HG02588 (cell line): ENCODE results near the gene PPP1R12A.
"Not testable (repeated sequence)": the region's sequence is repeated elsewhere in the genome, so short reads cannot be mapped to it uniquely, and the experiment has no call there.

Source experiments
- ATAC-seq: cut with Tn5 transposase; IDR thresholded peaks from one replicate; pipeline ENCODE4 v1.9.1; 2021; ENCODE audit warnings: mild to moderate bottlenecking, moderate library complexity; ENCODE audit not compliant: unreplicated experiment

Gene PPP1R12A

DNA sequence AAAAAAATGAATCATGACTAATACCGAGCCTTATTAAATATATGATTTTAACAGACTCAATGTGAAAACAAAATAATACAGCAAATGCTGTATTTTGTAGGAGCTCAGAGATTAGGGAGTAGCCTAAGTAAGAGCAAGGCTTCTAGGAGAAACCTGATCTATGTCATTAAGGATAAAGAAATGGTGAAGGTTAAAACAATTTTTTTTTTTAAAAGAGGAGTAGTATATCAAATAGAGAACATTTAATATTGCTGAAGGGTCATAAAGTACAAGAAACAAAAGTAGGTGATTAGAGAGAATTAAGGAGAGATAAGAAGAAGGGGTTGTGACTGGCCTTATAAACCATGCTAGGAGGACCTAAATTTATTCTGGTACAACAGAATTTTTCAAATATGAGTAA, 39.1 kb downstream of the PPP1R12A start:
- ATAC-seq, result no peak

DNA sequence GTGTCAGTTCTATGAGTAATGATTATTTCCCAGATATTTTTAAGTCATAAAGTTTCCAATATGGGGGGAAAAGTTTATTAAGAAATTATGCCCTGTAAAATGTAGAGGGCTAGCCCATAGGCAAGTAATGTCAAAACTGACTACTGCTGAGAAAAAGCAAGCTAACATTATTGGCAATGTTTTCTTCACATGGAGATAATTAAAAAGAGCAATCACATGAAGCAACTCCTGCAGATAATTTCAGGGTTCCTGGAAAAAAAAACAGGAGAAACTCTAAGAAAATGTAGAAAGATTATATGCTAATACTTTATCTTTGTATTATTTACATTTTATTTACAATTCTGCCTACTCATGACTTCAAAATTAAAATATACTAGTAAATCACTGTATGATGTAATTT, 39.8 kb downstream of the PPP1R12A start:
- no peak for ATAC-seq

DNA sequence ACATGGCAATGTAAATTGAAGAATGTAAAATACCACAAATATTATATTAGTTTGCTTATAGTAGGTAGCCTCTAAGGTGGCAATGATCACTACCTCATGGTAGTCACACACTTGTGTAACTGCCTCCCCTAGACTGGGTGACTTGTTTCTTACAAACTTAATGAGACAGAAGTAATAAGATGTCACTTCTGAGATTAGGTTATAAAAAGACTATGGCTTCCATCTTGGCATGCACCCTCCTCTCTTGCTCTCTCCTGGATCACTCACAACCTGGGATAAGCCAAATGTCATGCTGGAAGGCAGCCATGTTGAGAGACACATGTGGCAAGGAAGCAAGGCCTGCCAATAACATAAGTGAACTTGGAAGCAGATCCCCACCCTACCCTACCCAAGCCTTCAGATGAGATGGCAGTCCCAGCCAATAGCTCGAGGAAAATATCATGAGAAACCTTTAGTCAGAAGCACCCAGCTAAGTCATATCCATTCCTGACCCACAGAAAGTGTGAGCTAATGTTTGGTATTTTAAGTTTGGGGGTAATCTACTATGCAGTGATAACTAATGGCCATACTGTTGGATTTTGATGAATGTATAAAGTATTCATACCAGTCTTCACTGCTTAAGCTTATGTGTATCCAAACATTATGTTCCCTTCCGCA, 43.3 kb downstream of the PPP1R12A start:
- no peak for ATAC-seq

DNA sequence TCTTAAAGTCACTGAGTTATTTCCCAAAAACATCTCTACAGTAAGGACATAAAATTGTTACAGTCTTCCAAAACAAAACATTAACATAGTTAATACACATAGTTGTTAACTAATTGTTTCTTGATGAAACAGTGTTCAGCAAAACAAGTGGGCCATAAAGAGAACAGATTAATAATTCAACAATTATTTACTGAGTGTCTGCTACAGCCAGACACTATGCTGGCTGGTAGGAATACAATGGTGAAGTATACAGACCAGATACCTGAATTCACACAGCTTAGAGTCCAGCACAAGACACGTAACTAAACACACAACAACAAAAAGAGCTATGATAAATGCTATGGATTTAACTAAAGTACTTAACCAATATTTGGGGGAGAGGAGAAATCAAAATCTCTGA, 47.0 kb downstream of the PPP1R12A start:
- ATAC-seq, result no peak

DNA sequence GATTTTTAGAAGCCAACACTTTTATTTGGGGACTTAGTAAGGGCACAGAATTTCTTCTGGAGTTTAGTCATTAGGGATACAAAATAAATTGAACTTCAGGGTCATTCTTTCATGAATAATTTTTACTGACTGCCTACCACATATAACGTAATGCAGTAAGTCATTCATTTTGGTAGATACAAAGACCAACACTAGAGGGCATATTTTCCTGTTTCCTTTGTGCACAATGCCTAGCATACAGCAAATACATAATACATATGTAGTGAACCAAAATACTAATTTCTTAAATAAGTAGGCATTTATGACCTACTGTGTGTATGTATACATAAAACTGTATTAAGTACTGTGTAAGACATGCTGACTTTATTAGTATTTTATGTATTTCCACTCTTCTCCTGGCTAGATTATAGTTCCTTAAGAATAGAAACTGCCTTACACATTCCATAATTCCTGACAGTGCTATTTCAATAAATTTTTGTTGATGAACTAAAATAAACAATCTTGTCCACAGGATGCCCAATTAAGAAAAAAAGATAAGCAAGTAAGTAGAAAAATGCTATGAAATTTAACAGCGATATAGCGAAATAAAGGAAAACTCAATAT, 47.9 kb downstream of the PPP1R12A start:
- no peak for ATAC-seq

DNA sequence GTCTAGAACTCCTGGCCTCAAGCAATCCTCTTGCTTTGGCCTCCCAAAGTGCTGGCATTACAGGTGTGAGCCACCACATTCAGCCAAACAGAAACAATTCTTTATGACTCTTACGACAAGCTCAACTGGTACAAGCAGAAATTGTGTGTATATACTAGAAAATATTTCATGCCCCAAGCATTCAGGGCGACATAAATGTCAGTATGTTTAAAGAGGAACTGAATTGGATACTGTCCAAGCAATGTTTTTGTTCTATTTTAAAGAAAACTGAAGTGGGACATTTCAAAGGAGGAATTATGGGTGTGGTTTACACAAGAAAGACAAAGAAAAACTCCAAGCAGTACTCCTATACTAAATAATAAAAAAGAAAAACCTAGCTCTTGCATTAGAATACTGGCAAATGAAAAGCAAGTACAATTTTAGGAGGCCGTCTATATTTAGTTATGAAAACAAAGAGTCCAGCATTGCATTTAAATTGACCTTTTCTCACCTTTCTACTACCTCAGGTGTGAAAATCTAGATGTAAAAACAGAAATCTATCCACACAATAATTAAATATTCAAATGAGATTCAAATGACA, 48.9 kb downstream of the PPP1R12A start:
- no peak for ATAC-seq

DNA sequence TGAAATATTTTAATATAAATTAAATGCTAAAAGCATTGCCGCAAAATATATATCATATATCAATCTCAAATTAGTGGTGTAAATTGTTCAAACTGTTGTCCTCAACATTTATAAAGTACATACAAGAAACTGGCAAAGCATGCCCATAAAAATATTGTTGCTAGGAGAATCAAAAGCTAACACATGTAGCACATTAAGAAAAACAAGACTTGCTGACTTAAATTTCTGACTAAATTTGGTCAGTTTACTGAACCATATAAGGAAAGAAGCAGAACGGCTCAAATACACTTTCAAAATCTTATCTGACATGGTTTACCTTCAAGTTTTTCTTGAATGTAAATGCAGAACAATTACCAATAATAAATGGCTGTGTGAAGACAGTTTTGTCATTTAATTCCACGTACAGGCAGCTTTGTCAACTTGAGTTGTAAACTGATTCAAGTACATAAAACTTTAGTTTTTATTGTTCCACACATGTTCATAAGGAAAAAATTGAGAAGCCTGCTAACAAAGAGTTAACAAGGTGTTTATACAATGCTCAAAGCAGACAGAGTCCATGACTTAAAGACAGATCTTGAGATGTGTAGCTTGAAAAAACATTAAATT, 50.4 kb downstream of the PPP1R12A start:
- ATAC-seq, result no peak

DNA sequence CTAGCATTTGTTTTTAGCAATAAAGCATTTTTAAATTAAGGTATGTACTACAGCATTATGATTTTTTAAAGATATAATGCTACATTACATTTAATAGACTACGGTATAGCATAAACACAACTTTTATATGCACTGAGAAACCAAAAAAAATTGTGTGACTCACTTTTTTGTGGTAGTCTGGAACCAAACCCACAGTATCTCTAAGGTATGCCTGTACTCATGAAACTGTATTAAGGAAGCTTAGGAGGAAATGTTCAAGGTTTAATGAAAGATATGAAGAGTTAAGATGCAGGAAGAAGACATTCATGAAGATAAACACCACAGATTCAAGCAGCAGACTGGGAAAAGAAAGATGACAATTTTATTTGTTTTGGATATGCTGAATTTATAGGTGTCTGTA, 51.7 kb downstream of the PPP1R12A start:
- ATAC-seq, result no peak

DNA sequence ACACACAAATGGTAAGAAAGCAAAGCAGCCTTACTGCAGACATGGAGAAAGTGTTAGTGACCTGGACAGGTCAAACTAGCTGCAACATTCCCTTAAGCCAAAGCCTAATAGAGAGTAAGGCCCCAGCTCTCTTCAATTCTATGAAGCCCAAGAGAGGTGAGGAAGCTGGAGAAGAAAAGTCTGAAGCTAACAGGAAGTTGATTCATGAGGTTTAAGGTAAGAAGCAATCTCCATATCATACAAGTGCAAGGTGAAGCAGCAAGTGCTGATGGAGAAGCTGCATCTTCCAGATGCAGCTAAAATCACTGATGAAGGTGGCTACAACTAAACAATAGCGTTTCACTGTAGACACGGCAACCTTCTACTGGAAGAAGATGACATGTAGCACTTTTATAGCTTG, 53.5 kb downstream of the PPP1R12A start:
- ATAC-seq, result no peak

DNA sequence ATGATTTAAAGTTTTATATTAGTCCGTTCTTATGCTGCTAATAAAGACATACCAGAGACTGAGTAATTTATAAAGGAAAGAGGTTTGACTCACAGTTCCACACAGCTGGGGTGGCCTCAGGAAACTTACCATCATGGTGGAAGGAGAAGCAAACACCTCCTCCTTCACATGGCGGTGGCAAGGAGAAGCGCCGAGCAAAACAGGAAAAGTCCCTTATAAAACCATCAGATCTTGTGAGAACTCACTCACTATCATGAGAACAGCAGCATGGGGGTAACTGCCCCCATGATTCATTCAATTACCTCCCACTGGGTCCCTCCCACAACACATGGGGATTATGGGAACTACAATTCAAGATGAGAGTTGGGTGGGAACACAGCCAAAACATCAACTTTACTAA, 56.4 kb downstream of the PPP1R12A start:
- not testable (repeated sequence) for ATAC-seq

DNA sequence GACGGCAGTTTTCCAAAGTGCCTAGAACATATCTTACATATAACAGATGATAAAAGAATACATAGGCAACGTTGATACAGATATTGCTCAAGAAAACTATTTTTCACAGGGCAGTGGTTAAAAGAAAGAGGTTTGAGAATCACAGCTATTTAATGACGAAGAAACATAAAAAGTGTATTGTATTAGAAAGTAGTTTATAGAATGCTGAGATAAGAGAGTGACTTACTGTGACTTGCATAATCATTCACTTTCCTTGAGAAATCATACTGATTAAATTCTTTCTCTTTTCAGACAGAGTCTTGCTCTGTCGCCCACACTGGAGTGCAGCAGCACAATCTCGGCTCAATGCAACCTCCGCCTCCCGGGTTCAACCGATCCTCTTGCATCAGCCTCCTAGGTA, 57.7 kb downstream of the PPP1R12A start:
- ATAC-seq, result no peak

DNA sequence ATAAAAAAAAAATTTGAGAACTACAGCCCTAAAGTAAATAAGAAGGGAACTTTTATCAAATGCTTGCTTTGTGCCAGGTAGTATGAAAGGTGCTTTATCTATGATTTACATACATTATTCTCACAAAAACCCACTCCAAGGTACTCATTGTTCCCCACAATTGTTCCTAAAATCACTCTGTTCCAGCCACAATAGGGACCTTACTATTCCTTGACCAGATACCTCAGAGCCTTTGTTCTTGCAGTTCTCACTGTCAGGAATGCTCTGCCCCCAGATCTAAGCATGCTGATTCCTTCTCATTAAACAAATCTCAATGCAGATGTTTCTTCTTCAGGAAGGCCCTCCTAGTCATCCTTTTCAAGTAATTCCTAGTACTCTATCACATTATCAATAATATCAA, 60.2 kb downstream of the PPP1R12A start:
- ATAC-seq, result no peak

DNA sequence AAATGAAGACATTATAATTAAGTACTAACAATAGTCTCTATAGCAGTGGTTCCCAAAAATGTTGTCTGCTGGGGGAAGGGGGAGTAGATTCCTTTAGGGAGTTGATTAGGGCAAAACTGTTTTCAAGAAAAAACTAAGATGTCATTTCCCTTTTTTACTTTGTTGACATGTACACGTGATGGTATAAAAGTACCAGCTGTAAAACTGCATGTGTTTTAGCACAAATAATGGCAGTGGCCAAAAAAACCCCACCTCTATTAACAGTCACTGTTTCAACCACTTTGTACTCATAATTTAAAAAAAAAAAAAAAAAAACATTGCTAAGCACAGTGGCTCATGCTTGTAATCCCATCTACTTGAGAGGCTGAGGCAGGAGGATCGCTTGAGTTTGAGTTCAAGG, 61.7 kb downstream of the PPP1R12A start:
- peak; percentile 63 for ATAC-seq

DNA sequence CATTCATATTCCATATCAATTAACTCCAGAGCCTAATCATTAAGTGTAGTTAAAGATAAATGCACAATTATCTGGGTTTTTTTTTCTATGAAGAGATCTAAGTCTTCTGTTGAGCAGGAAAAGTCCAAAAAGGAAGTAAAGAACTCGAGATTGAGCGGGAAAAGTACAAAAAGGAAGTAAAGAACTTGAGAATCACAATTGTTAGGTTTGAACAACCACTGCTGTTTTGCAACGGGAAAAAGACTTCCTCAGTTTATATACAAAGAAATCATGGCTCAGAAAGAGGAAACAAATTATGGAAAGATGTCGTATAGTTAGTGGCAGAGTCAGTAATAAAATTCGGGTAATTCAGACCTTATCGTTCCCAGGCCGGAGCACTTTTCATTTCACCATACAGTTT, 63.3 kb downstream of the PPP1R12A start:
- no peak for ATAC-seq

DNA sequence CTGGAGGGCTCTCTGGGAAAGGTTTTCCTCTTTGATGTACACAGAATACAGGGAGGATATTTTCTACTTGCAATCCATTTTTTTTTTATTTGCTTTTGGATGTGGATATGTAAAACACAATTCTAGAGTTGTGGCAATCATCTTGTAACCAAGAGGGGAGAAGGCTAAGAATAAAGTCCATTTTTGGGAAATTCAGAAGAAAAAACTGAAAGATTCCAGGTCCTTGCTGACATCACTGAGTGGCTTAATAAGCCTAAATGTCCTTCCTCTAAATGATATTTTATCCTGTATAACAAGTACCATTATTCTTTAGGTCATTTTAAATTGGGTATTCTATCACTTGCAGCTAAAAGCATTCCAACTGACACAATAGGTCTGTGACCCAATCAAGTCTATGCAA, 64.0 kb downstream of the PPP1R12A start:
- ATAC-seq, result no peak

DNA sequence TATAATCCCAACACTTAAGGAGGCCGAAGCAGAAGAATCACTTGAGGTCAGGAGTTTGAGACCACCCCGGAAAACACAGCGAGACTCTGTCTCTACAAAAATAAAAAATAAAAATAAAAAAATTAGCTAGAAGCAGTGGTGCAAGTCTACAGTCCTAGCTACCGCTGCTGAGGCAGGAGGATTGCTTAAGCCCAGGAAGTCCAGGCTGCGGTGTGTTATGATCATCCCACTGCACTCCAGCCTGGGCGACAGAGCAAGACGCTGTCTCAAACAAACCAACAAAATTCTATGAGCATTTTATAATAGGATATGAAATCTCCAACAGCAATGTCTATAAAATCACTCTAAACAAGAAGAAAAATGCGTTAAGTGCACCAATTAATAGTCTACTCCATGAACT, 75.3 kb downstream of the PPP1R12A start:
- ATAC-seq, result no peak

DNA sequence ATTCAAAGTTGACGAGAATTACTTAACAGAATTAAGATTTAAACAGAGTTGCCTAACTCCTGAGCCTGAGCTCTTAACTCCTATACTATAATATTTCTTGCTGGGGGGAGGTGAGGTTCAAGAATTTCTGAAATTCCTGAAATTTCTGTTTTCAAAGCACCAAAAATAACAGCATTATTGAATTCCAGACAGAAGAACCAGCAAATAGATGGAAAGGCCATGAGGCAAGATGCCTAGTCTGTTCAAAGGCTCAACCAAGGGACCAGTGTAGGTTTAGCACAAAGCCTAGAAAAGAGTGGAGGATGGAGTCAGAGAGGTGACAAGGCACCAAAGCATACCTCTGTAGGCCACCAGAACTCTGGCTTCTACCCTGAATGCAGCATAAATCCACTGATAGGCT, 76.4 kb downstream of the PPP1R12A start:
- ATAC-seq, result no peak

DNA sequence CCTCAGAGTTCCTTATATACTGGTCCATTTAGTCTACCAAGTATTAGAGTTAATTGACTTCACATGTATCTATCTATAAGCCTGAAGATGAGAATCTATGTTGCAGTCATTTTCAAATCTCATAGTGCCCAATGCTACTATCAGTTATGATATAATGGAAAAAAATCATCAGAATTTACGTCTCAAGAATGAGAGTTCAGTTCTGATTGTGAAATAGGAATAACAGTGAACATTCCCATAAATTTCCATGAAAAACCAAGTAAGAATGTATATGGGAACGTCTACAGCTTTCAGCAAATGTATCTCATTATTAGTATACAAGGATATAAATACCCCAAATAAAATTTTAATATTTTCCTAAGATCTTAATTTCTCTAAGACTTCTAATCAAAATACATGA, 77.2 kb downstream of the PPP1R12A start:
- ATAC-seq, result no peak

DNA sequence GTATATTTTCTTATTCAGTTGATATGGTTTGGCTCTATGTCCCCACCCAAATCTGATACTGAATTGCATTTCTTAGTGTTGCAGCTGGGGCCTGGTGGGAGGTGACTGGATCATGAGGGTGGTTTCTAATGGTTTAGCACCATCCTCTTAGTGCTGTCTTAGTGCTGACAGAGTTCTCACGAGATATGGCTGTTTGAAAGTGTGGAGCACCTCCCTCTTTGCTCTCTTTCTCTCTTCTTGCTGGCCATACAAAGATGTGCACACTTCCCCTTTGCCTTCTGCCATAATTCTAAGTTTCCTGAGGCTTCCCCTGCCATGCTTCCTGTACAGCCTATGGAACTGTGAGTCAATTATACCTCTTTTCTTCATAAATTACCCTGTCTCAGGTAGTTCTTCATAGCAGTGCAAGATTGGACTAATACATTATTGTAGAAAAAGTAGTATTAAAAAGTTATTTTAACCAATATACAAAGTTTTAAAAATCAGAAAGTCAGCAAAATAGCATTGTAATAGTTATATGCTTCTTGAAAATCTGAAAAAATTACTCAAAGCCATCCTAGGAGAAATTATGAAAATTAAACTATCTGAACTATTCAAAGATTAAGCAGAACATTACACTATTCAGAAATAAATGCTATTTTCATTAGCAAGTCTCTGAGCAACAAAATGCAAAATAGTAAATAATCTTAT, 84.1 kb downstream of the PPP1R12A start:
- ATAC-seq, result no peak

DNA sequence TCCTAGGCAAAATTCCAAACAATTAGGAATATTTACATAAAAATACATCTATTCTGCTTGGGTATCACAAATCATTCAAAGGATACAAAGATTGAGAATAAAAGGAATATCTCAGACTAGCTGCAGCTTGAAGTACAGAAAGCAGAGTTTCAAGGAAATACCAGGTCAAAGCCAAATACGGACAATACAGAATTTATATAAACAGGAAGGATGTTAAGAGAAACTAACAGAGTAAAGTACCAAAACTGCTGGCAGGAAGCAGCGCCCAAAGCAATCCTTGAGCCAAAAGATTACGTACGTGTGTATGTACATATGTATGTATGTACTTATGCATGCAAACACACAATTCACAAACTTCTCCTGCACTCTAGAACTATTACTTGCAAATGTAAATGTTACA, 86.6 kb downstream of the PPP1R12A start:
- no peak for ATAC-seq

DNA sequence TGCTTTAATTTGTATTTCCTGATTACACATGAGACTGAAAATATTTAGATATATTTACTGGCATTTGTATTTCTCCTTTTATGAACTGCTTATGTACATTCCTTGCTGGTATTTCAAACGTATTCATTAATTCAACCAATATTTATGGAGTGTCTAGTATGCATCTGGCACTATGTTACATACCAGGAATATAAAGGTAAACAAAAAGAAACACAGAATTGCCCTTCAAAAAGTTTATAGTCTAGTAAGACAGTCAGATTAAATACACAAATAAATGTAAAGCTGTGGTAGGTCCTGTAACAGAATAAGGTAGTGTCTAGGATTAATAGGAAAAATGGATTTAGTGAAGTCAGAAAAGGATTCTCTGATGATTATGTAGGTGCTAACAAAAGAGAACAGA, 87.5 kb downstream of the PPP1R12A start:
- ATAC-seq, result no peak

DNA sequence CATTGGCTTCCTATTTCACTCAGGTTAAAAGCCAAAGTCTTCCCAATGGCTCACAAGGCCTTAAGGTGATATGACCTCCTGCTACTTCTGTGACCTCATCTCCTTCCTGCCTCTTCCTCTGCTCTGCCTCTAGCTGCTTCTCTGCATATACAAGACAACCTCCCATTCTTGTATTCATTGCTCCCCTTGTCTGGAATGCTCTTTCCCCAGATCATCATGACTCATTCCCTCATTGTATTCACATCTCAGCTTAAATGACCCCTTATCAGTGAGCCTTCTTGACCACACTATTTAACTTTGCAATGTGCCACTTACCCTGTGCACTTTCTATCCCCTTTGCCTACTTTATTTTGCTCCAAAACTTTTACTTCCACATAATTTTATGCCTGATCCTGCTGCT, 90.2 kb downstream of the PPP1R12A start:
- no peak for ATAC-seq
